Hematopoietic multipotent progenitor cell (in vitro differentiated cells): ENCODE measurements around the gene NHERF2. TPM values are rescaled to one million over a fixed set of nuclear protein-coding genes. Genes with fewer than 3 reads are reported as not detected.

ENCODE experiments used
- DNase-seq, 3 donors: peaks; one replicate each; pipeline ENCODE4 v3.0.0-alpha.2; 2011 to 2015; ENCODE audit warnings: low read depth in 2 of 3, low spot score in 2 of 3
- total RNA-seq: library from RNA; depleted of rRNA; stranded (reverse); fragments of >200 nt; gene quantifications from one replicate; pipeline ENCODE4 v1.2.3, GENCODE V29; 2012

The NHERF2 gene
- total RNA-seq, result 8.6 TPM

GRCh38 chr16:2026461-2027023, at the start of gene NHERF2:
Gene NHERF2 (plus strand): TSS chr16:2026902. CDS start chr16:2027006, 104 bp downstream.
- no peak for DNase-seq

GRCh38 chr16:1976951-1977874, 49.5 kb upstream of the NHERF2 start:
- no peak for DNase-seq

- no peak for DNase-seq
Observed at GRCh38 chr16:1977875-1978268, 48.8 kb upstream of the NHERF2 start.

GRCh38 chr16:1978476-1979120, 48.1 kb upstream of the NHERF2 start:
- no peak for DNase-seq

GRCh38 chr16:1979271-1980029, 47.3 kb upstream of the NHERF2 start:
- no peak for DNase-seq

- DNase-seq, result no peak
Observed at GRCh38 chr16:1980030-1980769, 46.5 kb upstream of the NHERF2 start.

GRCh38 chr16:1980770-1981087, 46.0 kb upstream of the NHERF2 start:
- DNase-seq, result no peak

- no peak for DNase-seq
Observed at GRCh38 chr16:1981398-1981836, 45.3 kb upstream of the NHERF2 start, which contains the start of gene NOXO1. Gene NOXO1 (minus strand): TSS chr16:1981469. CDS start chr16:1981179, 290 bp downstream.

- DNase-seq, result no peak
Observed at GRCh38 chr16:1982013-1982433, 44.7 kb upstream of the NHERF2 start.

- no peak for DNase-seq
Observed at GRCh38 chr16:1982991-1983543, 43.6 kb upstream of the NHERF2 start.

GRCh38 chr16:1983544-1984346, 43.0 kb upstream of the NHERF2 start, which contains the start of gene GFER:
Gene GFER (plus strand): TSS chr16:1984193. CDS start chr16:1984219, 26 bp downstream.
- peak in 2 of 3 donors; percentile 73 to 80 for DNase-seq

GRCh38 chr16:1984347-1985225, 42.1 kb upstream of the NHERF2 start:
- no peak for DNase-seq

- no peak for DNase-seq
Observed at GRCh38 chr16:1985466-1986150, 41.1 kb upstream of the NHERF2 start.

GRCh38 chr16:1987198-1987597, 39.5 kb upstream of the NHERF2 start:
- no peak for DNase-seq

- no peak for DNase-seq
Observed at GRCh38 chr16:1989209-1990100, 37.2 kb upstream of the NHERF2 start, which contains the start of gene SYNGR3. Gene SYNGR3 (plus strand): TSS chr16:1989970. CDS start chr16:1990103, 133 bp downstream.

- DNase-seq, result no peak
Observed at GRCh38 chr16:1990101-1990350, 36.7 kb upstream of the NHERF2 start.
